K562 (cell line): ENCODE results near the gene BAK1. TPM values are rescaled to one million over a fixed set of nuclear protein-coding genes. Genes with fewer than 3 reads are reported as not detected.

Source experiments
- ARID2 ChIP-seq: fragments of 450-650 bp; IDR thresholded peaks from 2 replicates; pipeline ENCODE4 v1.6.1; 2017; ENCODE audit warnings: antibody characterized with exemption, mild to moderate bottlenecking
- ATF7 ChIP-seq: fragments of 450-650 bp; IDR thresholded peaks from 2 replicates; pipeline ENCODE4 v1.7.1; 2014; ENCODE audit warnings: mild to moderate bottlenecking, moderate library complexity
- CC2D1A ChIP-seq: fragments of 450-650 bp; IDR thresholded peaks from 2 replicates; pipeline ENCODE4 v1.6.1; 2017; ENCODE audit warnings: mild to moderate bottlenecking
- DEAF1 ChIP-seq: fragments of 450-650 bp; formaldehyde crosslinking; IDR thresholded peaks from 2 replicates; pipeline ENCODE4 v1.4.0; 2020; ENCODE audit warnings: mild to moderate bottlenecking, moderate library complexity
- EGR1 ChIP-seq: fragments of 450-650 bp; conservative IDR thresholded peaks from 2 replicates; pipeline ENCODE4 v1.6.1; 2017; ENCODE audit warnings: mild to moderate bottlenecking
- RAD21 ChIP-seq, 2 experiments: fragments of 250-450 bp in 1 of 2; fragments of 450-650 bp in 1 of 2; sonication (Bioruptor Pico) in 1 of 2; formaldehyde crosslinking in 1 of 2; IDR thresholded peaks in 1 of 2; conservative IDR thresholded peaks in 1 of 2; 2 replicates each; pipeline versions ENCODE4 v1.4.0 to v1.8.0; 2020 to 2022; ENCODE audit warnings: mild to moderate bottlenecking in 2 of 2, moderate library complexity in 1 of 2
- RAD51 ChIP-seq: fragments of 450-650 bp; IDR thresholded peaks from 2 replicates; pipeline ENCODE4 v1.7.1; 2016; ENCODE audit warnings: low read depth, mild to moderate bottlenecking, borderline replicate concordance
- TEAD1 ChIP-seq, 2 experiments: fragments of 450-650 bp in 1 of 2; sonication (generic) in 1 of 2; formaldehyde crosslinking; IDR thresholded peaks; 2 replicates each; pipeline versions ENCODE4 v1.4.0 to v1.8.0; 2020 to 2022; ENCODE audit warnings: mild to moderate bottlenecking in 2 of 2, missing genetic modification reagents in 1 of 2
- U2AF1 ChIP-seq: fragments of 200-400 bp; formaldehyde crosslinking; optimal IDR thresholded peaks from 2 replicates; pipeline ENCODE3; 2017; ENCODE audit warnings: mild to moderate bottlenecking, low read depth, low read length, moderate library complexity
- polyA plus RNA-seq, 8 experiments: library from polyadenylated mRNA; depleted of rRNA in 4 of 8; stranded (reverse) in 5 of 8; unstranded in 3 of 8; fragments of >200 nt; fragmentation: Nextera tagmentation in 2 of 8; fragmentation: Illumina TruSeq in 1 of 8; extraction: Ambion mirVana in 2 of 8; extraction: Trizol in 1 of 8; gene quantifications; 2 replicates each; pipeline versions ENCODE4 v1.2.1 to v1.2.3, GENCODE V29; 2011 to 2014; ENCODE audit warnings: inconsistent platforms in 1 of 8, missing spikeins in 1 of 8
- total RNA-seq, 7 experiments: library from RNA; depleted of rRNA in 6 of 7; stranded (reverse); fragments of >200 nt in 6 of 7; fragmentation: Illumina TruSeq in 2 of 7; extraction: Trizol in 2 of 7; gene quantifications; 2 replicates each; pipeline versions ENCODE4 v1.2.1 to v1.2.3, GENCODE V29; 2011 to 2021; ENCODE audit warnings: low replicate concordance in 1 of 7
- TF ChIP-seq, protein P1 (sequence below), 2 experiments: fragments of 150-350 bp in 1 of 2; IDR thresholded peaks; 2 replicates each; pipeline ENCODE4 v1.6.1; 2012 to 2016; ENCODE audit warnings: low read depth in 2 of 2, low read length in 2 of 2, mild to moderate bottlenecking in 1 of 2, moderate library complexity in 1 of 2
- TF ChIP-seq, protein P2 (sequence below): fragments of 450-650 bp; IDR thresholded peaks from 2 replicates; pipeline ENCODE4 v1.6.1; 2016; ENCODE audit warnings: mild to moderate bottlenecking
- TF ChIP-seq, protein P3 (sequence below): fragments of 450-650 bp; IDR thresholded peaks from 2 replicates; pipeline ENCODE4 v1.6.1; 2017; ENCODE audit warnings: antibody characterized with exemption, mild to moderate bottlenecking

BAK1 gene
- total and polyA plus RNA-seq, 9 of the 15 experiments (the other 6 are each of a cell fraction or from before 2014, with no cell fraction given) = 5.4 to 30.7 (median 18.9) TPM

DNA sequence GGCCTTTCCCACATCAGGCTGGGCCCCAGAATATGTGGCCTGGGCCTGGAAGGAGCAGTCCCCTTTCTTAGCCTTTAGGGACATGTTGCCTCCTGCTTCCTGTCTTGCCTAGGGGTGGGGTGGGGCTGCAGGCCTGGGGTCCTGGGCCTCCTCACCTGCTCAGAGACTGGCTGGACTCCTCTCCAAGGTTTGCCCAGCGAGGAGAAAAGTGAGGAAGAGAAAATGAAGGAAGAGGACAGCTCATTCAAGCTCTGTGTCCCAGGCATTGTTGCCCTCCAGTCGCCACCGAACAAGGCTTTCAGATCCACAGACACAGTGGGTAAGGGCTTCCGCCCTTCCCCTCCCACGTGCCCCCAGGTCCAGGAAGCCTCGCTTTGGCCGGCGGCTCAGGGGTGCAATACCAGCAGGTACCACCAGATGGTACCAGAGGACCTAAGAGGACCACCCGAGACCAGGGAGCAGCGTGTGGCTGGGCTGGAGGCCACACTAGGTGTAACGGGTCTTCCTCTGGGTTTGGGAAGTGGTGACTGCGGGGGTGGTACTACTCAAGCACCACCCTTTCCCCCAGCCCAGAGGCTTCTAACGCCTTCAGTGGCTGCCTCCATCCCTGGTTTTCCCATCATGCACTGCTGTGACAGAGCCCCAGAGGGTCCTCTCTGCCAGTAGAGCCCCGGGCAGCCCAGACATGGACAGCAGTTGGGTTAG is 5.5 kb upstream of the BAK1 start (continued):
- TF ChIP-seq, protein P1, sequence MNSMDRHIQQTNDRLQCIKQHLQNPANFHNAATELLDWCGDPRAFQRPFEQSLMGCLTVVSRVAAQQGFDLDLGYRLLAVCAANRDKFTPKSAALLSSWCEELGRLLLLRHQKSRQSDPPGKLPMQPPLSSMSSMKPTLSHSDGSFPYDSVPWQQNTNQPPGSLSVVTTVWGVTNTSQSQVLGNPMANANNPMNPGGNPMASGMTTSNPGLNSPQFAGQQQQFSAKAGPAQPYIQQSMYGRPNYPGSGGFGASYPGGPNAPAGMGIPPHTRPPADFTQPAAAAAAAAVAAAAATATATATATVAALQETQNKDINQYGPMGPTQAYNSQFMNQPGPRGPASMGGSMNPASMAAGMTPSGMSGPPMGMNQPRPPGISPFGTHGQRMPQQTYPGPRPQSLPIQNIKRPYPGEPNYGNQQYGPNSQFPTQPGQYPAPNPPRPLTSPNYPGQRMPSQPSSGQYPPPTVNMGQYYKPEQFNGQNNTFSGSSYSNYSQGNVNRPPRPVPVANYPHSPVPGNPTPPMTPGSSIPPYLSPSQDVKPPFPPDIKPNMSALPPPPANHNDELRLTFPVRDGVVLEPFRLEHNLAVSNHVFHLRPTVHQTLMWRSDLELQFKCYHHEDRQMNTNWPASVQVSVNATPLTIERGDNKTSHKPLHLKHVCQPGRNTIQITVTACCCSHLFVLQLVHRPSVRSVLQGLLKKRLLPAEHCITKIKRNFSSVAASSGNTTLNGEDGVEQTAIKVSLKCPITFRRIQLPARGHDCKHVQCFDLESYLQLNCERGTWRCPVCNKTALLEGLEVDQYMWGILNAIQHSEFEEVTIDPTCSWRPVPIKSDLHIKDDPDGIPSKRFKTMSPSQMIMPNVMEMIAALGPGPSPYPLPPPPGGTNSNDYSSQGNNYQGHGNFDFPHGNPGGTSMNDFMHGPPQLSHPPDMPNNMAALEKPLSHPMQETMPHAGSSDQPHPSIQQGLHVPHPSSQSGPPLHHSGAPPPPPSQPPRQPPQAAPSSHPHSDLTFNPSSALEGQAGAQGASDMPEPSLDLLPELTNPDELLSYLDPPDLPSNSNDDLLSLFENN (IDR thresholded peaks at IDR 0.05; ENCODE audit: low read depth in 2 of 2, low read length in 2 of 2) = peak in 1 of 2 experiments; percentile 33; a peak in 1 of 4 replicates
- TF ChIP-seq RAD51 (peak; percentile 68; the same call in 1 of the 2 replicates), DEAF1 (CRISPR knock-in tag) (peak; percentile 80), U2AF1 (no peak), EGR1 (peak; percentile 79), TEAD1 (CRISPR knock-in tag; IDR thresholded peaks at IDR 0.05) (0 out of 4 replicates have a peak, but pooled peaks of 1 of the 2 experiments have one; percentile 47), ATF7 (peak; percentile 46; the same call in 1 of the 2 replicates), ARID2 (peak; percentile 72), CC2D1A (peak; percentile 85), RAD21 (CRISPR knock-in tag; conservative IDR thresholded peaks at IDR 0.05 in 1 of 2, IDR thresholded peaks at IDR 0.05 in 1 of 2) (peak; percentile 86 to 95)
- TF ChIP-seq, protein P2, sequence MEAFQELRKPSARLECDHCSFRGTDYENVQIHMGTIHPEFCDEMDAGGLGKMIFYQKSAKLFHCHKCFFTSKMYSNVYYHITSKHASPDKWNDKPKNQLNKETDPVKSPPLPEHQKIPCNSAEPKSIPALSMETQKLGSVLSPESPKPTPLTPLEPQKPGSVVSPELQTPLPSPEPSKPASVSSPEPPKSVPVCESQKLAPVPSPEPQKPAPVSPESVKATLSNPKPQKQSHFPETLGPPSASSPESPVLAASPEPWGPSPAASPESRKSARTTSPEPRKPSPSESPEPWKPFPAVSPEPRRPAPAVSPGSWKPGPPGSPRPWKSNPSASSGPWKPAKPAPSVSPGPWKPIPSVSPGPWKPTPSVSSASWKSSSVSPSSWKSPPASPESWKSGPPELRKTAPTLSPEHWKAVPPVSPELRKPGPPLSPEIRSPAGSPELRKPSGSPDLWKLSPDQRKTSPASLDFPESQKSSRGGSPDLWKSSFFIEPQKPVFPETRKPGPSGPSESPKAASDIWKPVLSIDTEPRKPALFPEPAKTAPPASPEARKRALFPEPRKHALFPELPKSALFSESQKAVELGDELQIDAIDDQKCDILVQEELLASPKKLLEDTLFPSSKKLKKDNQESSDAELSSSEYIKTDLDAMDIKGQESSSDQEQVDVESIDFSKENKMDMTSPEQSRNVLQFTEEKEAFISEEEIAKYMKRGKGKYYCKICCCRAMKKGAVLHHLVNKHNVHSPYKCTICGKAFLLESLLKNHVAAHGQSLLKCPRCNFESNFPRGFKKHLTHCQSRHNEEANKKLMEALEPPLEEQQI = no peak
- TF ChIP-seq, protein P3, sequence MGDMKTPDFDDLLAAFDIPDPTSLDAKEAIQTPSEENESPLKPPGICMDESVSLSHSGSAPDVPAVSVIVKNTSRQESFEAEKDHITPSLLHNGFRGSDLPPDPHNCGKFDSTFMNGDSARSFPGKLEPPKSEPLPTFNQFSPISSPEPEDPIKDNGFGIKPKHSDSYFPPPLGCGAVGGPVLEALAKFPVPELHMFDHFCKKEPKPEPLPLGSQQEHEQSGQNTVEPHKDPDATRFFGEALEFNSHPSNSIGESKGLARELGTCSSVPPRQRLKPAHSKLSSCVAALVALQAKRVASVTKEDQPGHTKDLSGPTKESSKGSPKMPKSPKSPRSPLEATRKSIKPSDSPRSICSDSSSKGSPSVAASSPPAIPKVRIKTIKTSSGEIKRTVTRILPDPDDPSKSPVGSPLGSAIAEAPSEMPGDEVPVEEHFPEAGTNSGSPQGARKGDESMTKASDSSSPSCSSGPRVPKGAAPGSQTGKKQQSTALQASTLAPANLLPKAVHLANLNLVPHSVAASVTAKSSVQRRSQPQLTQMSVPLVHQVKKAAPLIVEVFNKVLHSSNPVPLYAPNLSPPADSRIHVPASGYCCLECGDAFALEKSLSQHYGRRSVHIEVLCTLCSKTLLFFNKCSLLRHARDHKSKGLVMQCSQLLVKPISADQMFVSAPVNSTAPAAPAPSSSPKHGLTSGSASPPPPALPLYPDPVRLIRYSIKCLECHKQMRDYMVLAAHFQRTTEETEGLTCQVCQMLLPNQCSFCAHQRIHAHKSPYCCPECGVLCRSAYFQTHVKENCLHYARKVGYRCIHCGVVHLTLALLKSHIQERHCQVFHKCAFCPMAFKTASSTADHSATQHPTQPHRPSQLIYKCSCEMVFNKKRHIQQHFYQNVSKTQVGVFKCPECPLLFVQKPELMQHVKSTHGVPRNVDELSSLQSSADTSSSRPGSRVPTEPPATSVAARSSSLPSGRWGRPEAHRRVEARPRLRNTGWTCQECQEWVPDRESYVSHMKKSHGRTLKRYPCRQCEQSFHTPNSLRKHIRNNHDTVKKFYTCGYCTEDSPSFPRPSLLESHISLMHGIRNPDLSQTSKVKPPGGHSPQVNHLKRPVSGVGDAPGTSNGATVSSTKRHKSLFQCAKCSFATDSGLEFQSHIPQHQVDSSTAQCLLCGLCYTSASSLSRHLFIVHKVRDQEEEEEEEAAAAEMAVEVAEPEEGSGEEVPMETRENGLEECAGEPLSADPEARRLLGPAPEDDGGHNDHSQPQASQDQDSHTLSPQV = peak; percentile 54; the same call in 1 of the 2 replicates
